ENCODE measurements around the gene NECTIN4. TPM values are rescaled to one million over a fixed set of nuclear protein-coding genes. Genes with fewer than 3 reads are reported as not detected.

The NECTIN4 gene
- total and polyA plus RNA-seq, 2 of the 13 experiments (the other 11 are each of a cell fraction or from before 2014, with no cell fraction given): 5.9 to 12.4 TPM

DNA sequence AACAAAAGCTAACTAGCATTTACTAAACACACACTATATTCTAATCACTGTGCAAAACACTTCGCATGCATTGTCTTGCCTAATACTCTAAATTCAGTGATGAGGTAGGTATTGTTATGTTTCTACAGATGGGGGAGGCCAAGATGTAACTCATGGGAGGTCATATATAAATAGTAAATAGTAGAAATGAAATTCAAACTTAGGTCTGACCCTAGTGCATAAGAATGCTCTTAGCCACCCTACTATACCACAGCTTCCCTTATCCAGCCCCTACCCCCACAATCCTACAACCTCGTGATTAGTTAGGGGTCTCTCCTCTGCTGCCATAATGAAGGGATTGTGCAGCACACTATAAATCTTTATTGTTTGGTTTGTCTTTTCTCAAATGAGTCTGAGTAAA is 25.2 kb upstream of the NECTIN4 start:
- Histone ChIP-seq H3K79me2 (ENCODE audit: insufficient read depth, low read length) (peaks cover 80% of the 10 kb centered on the region), H3K27ac (ENCODE audit: extremely low read length, insufficient read depth, low read length) (no peak overlapping the region), H3K36me3 (replicated peaks in 1 of 2; ENCODE audit: control insufficient read depth in 1 of 2, insufficient read depth in 2 of 2, low read length in 2 of 2) (peaks cover 1 to 6% of the 10 kb centered on the region in 2 experiments), H3K4me3 (replicated peaks in 1 of 3; ENCODE audit: insufficient read depth in 1 of 3, low read depth in 2 of 3, low read length in 3 of 3) (no peak overlapping the region), H3K4me1 (ENCODE audit: insufficient read depth, low read length) (peaks cover 58% of the 10 kb centered on the region), H3K4me2 (ENCODE audit: low read depth, low read length) (no peak overlapping the region; the same call in 1 of the 2 replicates), H3K9me3 (ENCODE audit: low read length) (no peaks in the 10 kb centered on the region), H4K20me1 (ENCODE audit: insufficient read depth, low read length) (peaks cover 11% of the 10 kb centered on the region; the same call in 1 of the 2 replicates), H3K9ac (ENCODE audit: insufficient read depth, low read depth, low read length) (no peak overlapping the region), H2AFZ (ENCODE audit: low read length) (no peak overlapping the region), H3K27me3 (ENCODE audit: control insufficient read depth in 1 of 2, insufficient read depth in 2 of 2, low read length in 2 of 2) (no peaks in the 10 kb centered on the region; a peak in 1 of 5 replicates)
- FAIRE-seq (no peak), DNase-seq (ENCODE audit: low spot score) (no peak), ATAC-seq (no peak)
- CTCF ChIA-PET (ENCODE audit: low intra/inter-chr PET ratio, low total read pairs): no interaction called here
- BruUV-seq (replicated peaks): TSS peak; percentile 5
- 91% methylated on average over 2 of the region's 2 CpGs for WGBS (ENCODE audit: low lambda C conversion rate)
- in situ Hi-C loops (cut with HindIII; ENCODE audit: extremely low pct_ligation_motif_present, low pct_unique_long_range_greater_than_20kb): no loop called here
- TF ChIP-seq ZBTB37 (CRISPR knock-in tag; IDR thresholded peaks at IDR 0.05) (no peak), ZNF431 (CRISPR knock-in tag; IDR thresholded peaks at IDR 0.05; ENCODE audit: borderline replicate concordance, low read depth) (no peak), BORCS8-MEF2B (CRISPR knock-in tag; IDR thresholded peaks at IDR 0.05) (no peak), HMG20A (CRISPR knock-in tag; IDR thresholded peaks at IDR 0.05; ENCODE audit: borderline replicate concordance) (no peak), ZNF781 (CRISPR knock-in tag; IDR thresholded peaks at IDR 0.05; ENCODE audit: borderline replicate concordance, not compliant biosample characterization) (no peak), ZKSCAN5 (CRISPR knock-in tag; IDR thresholded peaks at IDR 0.05) (no peak), SRSF1 (optimal IDR thresholded peaks at IDR 0.05; ENCODE audit: low read depth, low read length) (no peak)
- TF ChIP-seq, protein P1, sequence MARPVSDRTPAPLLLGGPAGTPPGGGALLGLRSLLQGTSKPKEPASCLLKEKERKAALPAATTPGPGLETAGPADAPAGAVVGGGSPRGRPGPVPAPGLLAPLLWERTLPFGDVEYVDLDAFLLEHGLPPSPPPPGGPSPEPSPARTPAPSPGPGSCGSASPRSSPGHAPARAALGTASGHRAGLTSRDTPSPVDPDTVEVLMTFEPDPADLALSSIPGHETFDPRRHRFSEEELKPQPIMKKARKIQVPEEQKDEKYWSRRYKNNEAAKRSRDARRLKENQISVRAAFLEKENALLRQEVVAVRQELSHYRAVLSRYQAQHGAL (CRISPR knock-in tag; IDR thresholded peaks at IDR 0.05; ENCODE audit: not compliant biosample characterization): no peak
- TF ChIP-seq, protein P2, sequence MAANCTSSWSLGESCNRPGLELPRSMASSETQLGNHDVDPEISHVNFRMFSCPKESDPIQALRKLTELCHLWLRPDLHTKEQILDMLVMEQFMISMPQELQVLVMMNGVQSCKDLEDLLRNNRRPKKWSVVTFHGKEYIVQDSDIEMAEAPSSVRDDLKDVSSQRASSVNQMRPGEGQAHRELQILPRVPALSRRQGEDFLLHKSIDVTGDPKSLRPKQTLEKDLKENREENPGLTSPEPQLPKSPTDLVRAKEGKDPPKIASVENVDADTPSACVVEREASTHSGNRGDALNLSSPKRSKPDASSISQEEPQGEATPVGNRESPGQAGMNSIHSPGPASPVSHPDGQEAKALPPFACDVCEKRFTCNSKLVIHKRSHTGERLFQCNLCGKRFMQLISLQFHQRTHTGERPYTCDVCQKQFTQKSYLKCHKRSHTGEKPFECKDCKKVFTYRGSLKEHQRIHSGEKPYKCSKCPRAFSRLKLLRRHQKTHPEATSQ (CRISPR knock-in tag; IDR thresholded peaks at IDR 0.05; ENCODE audit: borderline replicate concordance): no peak
- TF ChIP-seq, protein P3, sequence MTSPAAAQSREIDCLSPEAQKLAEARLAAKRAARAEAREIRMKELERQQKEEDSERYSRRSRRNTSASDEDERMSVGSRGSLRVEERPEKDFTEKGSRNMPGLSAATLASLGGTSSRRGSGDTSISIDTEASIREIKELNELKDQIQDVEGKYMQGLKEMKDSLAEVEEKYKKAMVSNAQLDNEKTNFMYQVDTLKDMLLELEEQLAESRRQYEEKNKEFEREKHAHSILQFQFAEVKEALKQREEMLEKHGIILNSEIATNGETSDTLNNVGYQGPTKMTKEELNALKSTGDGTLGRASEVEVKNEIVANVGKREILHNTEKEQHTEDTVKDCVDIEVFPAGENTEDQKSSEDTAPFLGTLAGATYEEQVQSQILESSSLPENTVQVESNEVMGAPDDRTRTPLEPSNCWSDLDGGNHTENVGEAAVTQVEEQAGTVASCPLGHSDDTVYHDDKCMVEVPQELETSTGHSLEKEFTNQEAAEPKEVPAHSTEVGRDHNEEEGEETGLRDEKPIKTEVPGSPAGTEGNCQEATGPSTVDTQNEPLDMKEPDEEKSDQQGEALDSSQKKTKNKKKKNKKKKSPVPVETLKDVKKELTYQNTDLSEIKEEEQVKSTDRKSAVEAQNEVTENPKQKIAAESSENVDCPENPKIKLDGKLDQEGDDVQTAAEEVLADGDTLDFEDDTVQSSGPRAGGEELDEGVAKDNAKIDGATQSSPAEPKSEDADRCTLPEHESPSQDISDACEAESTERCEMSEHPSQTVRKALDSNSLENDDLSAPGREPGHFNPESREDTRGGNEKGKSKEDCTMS (CRISPR knock-in tag; conservative IDR thresholded peaks at IDR 0.05): no peak
- intact Hi-C loops (cut with micrococcal nuclease; ENCODE audit: unreplicated experiment): no loop called here
- POLR2A ChIA-PET: no interaction called here

Data from HepG2 (cell line).